GM20000 (cell line): ENCODE data around the gene TRH.
"Not testable (repeated sequence)": the region's sequence is repeated elsewhere in the genome, so short reads cannot be mapped to it uniquely, and the experiment has no call there.

Experiments
- DNase-seq: peaks from one replicate; pipeline ENCODE4 v3.0.0; 2012; ENCODE audit warnings: low spot score
- TF ChIP-seq, protein P1 (sequence below): IDR thresholded peaks from 2 replicates; pipeline ENCODE4 v1.5.1; 2012; ENCODE audit warnings: mild to moderate bottlenecking, control low read depth; ENCODE audit errors: extremely low read depth, missing control alignments

TRH gene

DNA sequence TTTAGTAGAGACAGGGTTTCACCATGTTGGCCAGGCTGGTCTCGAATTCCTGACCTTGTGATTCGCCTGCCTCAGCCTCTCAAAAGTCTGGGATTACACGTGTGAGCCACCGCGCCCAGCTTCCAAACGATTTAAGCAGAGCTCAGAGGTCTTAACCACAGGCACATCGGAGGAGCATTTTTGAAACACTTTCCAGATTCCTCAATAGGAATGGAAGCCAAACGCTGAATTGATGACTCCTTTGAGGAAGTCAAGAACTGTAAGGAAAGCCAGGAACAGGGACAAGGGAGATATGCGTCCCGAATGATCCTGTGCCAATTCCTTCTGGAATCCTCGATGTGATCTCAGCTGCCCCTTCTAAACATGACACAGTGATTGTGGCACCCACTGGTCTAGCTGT lies 40.0 kb downstream of the TRH start:
- DNase-seq, result no peak
- TF ChIP-seq, protein P1, sequence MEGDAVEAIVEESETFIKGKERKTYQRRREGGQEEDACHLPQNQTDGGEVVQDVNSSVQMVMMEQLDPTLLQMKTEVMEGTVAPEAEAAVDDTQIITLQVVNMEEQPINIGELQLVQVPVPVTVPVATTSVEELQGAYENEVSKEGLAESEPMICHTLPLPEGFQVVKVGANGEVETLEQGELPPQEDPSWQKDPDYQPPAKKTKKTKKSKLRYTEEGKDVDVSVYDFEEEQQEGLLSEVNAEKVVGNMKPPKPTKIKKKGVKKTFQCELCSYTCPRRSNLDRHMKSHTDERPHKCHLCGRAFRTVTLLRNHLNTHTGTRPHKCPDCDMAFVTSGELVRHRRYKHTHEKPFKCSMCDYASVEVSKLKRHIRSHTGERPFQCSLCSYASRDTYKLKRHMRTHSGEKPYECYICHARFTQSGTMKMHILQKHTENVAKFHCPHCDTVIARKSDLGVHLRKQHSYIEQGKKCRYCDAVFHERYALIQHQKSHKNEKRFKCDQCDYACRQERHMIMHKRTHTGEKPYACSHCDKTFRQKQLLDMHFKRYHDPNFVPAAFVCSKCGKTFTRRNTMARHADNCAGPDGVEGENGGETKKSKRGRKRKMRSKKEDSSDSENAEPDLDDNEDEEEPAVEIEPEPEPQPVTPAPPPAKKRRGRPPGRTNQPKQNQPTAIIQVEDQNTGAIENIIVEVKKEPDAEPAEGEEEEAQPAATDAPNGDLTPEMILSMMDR, result no peak

DNA sequence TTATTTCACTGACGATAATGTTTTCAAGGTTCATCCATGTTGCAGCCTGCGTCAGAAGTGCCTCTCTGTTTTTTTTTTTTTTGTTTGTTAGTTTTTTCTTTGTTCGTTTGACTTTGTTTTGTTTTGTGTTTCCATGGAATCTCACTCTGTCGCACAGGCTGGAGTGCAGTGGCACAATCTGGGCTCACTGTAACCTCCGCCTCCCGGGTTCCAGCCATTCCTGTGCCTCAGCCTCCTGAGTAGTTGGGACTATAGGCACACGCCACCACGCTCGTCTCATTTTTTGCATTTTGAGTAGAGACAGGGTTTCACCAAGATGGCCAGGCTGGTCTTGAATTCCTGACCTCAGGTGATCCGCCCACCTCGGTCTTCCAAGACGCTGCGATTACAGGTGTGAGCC lies 43.1 kb downstream of the TRH start:
- not testable (repeated sequence) for DNase-seq

DNA sequence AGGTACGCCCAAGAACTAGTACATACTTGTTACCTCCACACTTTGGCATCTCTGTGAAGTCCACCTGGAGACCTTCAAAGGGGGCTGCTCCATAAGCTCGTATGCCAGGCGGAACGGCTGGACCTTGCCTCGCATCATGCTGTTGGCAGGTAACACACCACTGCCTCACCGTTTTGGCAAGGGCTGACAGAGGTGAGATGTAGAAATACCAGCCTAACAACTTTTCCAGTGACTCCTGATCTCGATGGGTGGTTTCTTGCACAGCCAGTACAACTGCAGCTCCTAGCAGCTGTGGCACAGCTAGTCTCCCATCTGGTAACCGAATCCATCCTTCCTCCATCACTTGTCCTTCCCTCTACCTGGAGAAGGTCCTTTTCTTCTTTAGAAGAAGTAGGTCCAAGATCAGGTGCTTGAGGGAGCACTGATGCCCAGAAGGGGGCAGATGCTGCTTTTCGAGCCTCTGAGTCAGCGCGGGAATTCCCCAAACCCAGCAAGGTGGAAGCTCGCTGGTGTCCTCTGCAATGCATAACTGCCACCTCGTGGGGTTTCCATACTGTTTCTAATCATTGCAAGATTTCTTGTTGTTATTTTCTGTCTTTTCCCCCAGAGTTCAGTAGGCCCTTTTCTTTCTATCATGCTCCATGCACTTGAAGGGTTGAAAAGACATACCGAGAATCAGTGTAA lies 51.8 kb downstream of the TRH start:
- DNase-seq, result not testable (repeated sequence)

DNA sequence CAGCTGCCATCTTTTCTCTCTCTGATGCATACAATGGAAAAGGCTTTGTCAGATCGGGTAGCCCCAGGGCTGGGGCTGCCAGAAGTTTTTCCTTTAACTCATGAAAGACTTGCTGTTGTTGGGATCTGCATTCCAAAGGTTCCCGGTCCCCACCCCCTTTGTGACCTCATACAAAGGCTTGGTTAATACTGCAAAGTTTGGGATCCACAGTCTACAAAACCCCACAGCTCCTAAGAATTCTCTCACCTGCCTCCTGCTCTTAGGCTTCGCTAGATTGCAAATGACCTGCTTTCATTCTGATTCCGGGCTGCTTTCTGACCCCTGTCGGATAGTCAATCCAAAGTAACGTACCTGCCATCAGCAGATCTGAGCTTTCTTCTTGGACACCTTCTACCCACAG lies 52.9 kb downstream of the TRH start:
- not testable (repeated sequence) for DNase-seq
